Measurements from ENCODE around the gene CSH2. TPM values are rescaled to one million over a fixed set of nuclear protein-coding genes. Genes with fewer than 3 reads are reported as not detected.
A peak's percentile ranks its signal among the peaks of the same experiment; 100 is the strongest.
"Not testable (repeated sequence)": the region's sequence is repeated elsewhere in the genome, so short reads cannot be mapped to it uniquely, and the experiment has no call there.

The CSH2 gene
- total RNA-seq, 1 donor from 2014 or later, result not detected

DNA sequence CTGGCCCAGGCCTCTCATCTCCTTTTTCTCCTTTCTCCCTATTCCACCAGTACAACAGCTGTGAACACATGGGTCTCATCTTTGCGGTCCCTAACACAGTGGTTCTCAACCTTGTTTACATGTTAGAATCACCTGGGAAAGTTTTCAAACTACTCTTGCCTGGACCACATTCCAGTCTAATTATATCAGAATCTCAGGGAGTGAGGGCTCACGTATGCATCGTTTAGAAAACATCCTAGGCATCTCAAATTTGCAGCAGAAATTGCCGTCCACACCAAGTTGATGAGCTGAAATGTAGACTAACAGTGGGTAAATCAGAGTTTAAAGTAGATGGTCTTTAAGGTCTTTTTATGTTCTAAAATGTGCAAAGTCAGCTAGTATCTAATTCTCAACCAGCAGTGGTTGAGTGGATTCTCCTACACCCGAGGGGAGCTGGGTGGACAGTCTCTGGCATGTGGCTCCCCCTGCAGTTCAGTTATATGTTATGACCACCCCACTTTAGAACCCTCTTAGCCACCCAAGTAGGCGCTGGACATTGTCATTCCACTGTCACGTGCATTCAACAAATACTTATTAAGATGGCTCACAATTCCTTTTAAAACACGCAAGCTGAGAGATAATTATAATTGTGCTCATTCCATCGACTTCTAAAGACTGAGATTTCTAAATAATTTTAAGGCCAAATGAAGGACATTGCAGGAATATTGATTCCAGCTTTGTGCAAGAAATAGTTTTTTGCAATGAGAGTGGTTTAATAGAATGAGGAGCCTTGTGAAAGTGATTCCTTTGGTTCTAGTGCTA is 3.8 kb downstream of the CSH2 start:
- TF ChIP-seq, protein P1, sequence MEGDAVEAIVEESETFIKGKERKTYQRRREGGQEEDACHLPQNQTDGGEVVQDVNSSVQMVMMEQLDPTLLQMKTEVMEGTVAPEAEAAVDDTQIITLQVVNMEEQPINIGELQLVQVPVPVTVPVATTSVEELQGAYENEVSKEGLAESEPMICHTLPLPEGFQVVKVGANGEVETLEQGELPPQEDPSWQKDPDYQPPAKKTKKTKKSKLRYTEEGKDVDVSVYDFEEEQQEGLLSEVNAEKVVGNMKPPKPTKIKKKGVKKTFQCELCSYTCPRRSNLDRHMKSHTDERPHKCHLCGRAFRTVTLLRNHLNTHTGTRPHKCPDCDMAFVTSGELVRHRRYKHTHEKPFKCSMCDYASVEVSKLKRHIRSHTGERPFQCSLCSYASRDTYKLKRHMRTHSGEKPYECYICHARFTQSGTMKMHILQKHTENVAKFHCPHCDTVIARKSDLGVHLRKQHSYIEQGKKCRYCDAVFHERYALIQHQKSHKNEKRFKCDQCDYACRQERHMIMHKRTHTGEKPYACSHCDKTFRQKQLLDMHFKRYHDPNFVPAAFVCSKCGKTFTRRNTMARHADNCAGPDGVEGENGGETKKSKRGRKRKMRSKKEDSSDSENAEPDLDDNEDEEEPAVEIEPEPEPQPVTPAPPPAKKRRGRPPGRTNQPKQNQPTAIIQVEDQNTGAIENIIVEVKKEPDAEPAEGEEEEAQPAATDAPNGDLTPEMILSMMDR (IDR thresholded peaks at IDR 0.05; ENCODE audit: unreplicated experiment), result peak; percentile 24
- H3K9me3 Mint-ChIP-seq (ENCODE audit: low read depth); H3K4me1 Mint-ChIP-seq (ENCODE audit: low read depth); DNase-seq (ENCODE audit: low spot score, unreplicated experiment); H3K36me3 Mint-ChIP-seq (ENCODE audit: insufficient read depth); H3K27me3 Mint-ChIP-seq; H3K27ac Mint-ChIP-seq; H3K4me3 Mint-ChIP-seq (ENCODE audit: low read depth): not testable (repeated sequence)

DNA sequence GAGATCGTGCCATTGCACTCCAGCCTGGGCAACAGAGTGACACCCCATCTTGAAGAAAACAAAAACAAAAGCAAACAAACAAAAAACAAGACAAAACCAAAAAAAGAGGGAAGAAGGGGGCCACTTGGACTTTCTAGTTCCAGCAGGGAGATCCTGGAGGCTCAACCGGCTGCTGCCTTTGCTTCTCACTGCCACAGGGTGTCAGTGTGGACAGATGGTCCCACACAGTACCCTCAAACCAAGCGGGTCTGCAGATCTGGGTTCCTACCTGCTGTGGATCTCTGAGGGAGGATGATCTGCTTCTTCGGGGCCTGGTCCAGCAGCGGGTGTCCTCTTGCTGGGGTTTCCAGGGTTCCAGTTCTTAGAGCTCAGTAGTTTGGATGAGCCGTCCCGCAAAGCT is 6.9 kb downstream of the CSH2 start:
- not testable (repeated sequence) for H3K4me3 Mint-ChIP-seq (ENCODE audit: low read depth); H3K27me3 Mint-ChIP-seq; H3K36me3 Mint-ChIP-seq (ENCODE audit: insufficient read depth); H3K27ac Mint-ChIP-seq; H3K9me3 Mint-ChIP-seq (ENCODE audit: low read depth); DNase-seq (ENCODE audit: low spot score, unreplicated experiment); H3K4me1 Mint-ChIP-seq (ENCODE audit: low read depth)

DNA sequence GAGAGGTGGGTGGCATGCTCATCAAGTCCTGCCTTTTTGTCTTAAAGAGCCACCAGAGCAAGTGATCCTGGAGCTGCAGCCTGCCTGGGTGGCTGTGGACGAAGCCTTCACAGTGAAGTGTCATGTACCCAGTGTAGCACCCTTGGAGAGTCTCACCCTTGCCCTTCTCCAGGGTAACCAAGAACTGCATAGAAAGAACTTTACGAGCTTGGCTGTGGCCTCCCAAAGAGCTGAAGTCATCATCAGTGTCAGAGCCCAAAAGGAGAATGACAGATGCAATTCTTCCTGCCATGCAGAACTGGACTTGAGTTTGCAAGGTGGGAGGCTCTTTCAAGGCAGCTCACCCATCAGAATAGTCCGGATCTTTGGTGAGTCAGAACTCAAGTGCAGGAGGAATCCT is 14.2 kb downstream of the CSH2 start:
- DNase-seq (ENCODE audit: low spot score, unreplicated experiment), result no peak
- H3K27ac Mint-ChIP-seq, result no peak overlapping the region
- peaks cover 27% of the 10 kb centered on the region for H3K27me3 Mint-ChIP-seq
- H3K4me3 Mint-ChIP-seq (ENCODE audit: low read depth), result no peak overlapping the region
- H3K36me3 Mint-ChIP-seq (ENCODE audit: insufficient read depth), result no peaks in the 10 kb centered on the region
- H3K9me3 Mint-ChIP-seq (ENCODE audit: low read depth), result no peaks in the 10 kb centered on the region
- TF ChIP-seq, protein P1 (IDR thresholded peaks at IDR 0.05; ENCODE audit: unreplicated experiment), result no peak
- no peaks in the 10 kb centered on the region for H3K4me1 Mint-ChIP-seq (ENCODE audit: low read depth)

DNA sequence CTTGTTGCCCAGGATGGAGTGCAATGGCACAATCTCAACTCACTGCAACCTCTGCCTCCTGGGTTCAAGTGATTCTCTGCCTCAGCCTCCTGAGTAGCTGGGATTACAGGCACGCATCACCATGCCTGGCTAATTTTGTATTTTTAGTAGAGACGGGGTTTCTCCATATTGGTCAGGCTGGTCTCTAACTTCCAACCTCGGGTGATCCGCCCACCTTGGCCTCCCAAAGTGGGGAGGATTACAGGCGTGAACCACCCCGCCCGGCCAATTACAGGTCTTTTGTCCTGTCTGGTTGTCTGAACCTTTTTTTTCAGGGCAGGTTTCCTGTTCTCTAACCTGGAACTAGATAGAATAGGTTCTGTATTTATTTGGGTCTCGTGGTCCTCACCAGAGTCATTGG is 17.1 kb downstream of the CSH2 start:
- not testable (repeated sequence) for H3K4me1 Mint-ChIP-seq (ENCODE audit: low read depth); H3K27ac Mint-ChIP-seq; H3K4me3 Mint-ChIP-seq (ENCODE audit: low read depth); H3K9me3 Mint-ChIP-seq (ENCODE audit: low read depth); H3K36me3 Mint-ChIP-seq (ENCODE audit: insufficient read depth); DNase-seq (ENCODE audit: low spot score, unreplicated experiment)
- peaks cover 34% of the 10 kb centered on the region for H3K27me3 Mint-ChIP-seq

DNA sequence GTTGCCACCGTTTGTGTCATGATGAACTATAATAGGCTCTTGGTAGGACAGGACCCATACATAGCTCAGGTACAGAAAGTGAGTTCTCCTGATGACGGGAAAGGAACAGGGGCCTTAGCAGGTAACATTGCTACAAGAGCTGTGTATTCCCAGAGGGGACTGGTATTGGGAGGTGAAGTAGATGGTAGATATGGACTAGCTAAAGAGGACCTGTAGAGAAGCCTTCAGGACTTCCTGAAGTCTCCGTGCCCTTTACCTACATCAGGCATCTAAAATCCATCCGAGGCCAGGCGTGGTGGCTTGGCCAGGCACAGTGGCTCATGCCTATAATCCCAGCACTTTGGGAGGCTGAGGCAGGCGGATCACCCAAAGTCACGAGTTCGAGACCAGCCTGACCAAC is 18.3 kb downstream of the CSH2 start:
- H3K36me3 Mint-ChIP-seq (ENCODE audit: insufficient read depth), result no peaks in the 10 kb centered on the region
- no peak for DNase-seq (ENCODE audit: low spot score, unreplicated experiment)
- H3K27me3 Mint-ChIP-seq, result peaks cover 26% of the 10 kb centered on the region
- TF ChIP-seq, protein P1 (IDR thresholded peaks at IDR 0.05; ENCODE audit: unreplicated experiment), result no peak
- no peaks in the 10 kb centered on the region for H3K4me1 Mint-ChIP-seq (ENCODE audit: low read depth)
- H3K4me3 Mint-ChIP-seq (ENCODE audit: low read depth), result no peak overlapping the region
- H3K9me3 Mint-ChIP-seq (ENCODE audit: low read depth), result no peaks in the 10 kb centered on the region
- no peak overlapping the region for H3K27ac Mint-ChIP-seq

DNA sequence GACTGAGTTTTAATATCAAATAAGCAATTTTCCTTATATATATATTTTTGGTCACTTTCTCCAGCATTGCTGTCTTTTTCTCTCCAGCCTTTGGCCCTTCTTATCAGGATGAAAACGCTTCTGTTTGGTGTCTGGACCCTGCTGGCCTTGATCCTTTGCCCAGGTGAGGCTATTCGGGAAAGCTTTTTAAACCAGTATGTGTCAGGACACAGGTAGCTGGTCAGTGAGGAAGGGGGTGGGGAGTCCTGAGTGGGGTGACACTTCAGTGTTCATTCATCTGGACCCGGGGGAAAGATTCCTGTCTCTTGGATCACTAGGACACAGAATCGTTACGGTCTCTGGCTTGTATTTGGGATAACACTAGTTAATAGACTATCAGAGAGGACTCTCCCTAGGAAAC is 18.8 kb downstream of the CSH2 start:
- no peak overlapping the region for H3K4me3 Mint-ChIP-seq (ENCODE audit: low read depth)
- H3K27me3 Mint-ChIP-seq, result peaks cover 23% of the 10 kb centered on the region
- no peak for DNase-seq (ENCODE audit: low spot score, unreplicated experiment)
- TF ChIP-seq, protein P1 (IDR thresholded peaks at IDR 0.05; ENCODE audit: unreplicated experiment), result no peak
- no peaks in the 10 kb centered on the region for H3K4me1 Mint-ChIP-seq (ENCODE audit: low read depth)
- H3K9me3 Mint-ChIP-seq (ENCODE audit: low read depth), result no peaks in the 10 kb centered on the region
- no peaks in the 10 kb centered on the region for H3K36me3 Mint-ChIP-seq (ENCODE audit: insufficient read depth)
- H3K27ac Mint-ChIP-seq, result no peak overlapping the region
